ENCODE data around the gene EYA2.

EYA2 gene

DNA sequence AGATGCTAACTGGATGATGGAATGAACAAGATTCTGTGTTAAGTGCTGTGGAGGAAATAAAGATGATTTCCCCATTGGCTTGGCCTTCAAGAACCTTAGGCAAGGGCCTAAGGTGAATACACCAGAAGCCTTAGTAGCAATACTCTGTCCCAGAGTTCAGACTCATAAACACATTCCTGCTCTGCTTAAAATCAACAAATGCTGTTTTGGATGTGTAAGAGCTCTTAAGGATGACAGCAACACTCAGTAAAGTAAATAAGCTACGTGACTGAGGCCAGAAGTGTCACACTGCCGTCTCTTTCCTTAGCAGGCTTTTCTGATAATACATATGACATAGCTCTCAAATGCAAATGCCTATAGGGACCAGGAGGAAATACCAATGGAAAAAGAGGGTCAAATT, 90.6 kb downstream of the EYA2 start:
- no peak for DNase-seq
- intact Hi-C loops (cut with DNase I; ENCODE audit: low total_unique reads), result no loop called here
- H3K27ac ChIP-seq, result no peak overlapping the region
- H3K4me3 ChIP-seq, result no peak overlapping the region
- peaks cover 0 to 1% of the 10 kb centered on the region in 2 donors for H3K27me3 ChIP-seq
- H3K4me1 ChIP-seq, result peaks cover 0 to 10% (median 0%) of the 10 kb centered on the region in 4 donors
- no peaks in the 10 kb centered on the region for H3K36me3 ChIP-seq
- H3K9me3 ChIP-seq, result peaks cover 0 to 14% (median 5%) of the 10 kb centered on the region in 3 donors
- TF ChIP-seq, protein P1, sequence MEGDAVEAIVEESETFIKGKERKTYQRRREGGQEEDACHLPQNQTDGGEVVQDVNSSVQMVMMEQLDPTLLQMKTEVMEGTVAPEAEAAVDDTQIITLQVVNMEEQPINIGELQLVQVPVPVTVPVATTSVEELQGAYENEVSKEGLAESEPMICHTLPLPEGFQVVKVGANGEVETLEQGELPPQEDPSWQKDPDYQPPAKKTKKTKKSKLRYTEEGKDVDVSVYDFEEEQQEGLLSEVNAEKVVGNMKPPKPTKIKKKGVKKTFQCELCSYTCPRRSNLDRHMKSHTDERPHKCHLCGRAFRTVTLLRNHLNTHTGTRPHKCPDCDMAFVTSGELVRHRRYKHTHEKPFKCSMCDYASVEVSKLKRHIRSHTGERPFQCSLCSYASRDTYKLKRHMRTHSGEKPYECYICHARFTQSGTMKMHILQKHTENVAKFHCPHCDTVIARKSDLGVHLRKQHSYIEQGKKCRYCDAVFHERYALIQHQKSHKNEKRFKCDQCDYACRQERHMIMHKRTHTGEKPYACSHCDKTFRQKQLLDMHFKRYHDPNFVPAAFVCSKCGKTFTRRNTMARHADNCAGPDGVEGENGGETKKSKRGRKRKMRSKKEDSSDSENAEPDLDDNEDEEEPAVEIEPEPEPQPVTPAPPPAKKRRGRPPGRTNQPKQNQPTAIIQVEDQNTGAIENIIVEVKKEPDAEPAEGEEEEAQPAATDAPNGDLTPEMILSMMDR (IDR thresholded peaks at IDR 0.05), result no peak

DNA sequence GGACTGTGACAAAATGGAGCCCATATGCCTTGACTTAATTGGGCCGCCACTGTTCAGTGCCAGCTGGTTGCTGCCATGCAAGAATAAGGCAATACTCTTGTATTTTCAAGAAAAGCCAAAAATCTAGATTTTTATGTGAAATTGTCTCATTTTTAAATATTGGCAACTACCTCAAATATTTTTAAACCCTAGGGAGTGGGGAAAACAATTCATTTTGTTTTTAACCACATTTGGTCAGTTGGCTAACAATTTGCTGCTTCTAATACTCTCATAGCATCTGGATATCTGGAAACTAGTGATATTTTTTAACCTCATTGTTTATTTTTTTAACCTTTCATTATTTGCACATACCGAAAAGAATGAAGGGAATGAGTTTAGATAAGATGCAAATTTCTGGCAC, 91.0 kb downstream of the EYA2 start:
- Histone ChIP-seq H3K27me3 (no peaks in the 10 kb centered on the region), H3K36me3 (no peaks in the 10 kb centered on the region), H3K27ac (no peak overlapping the region), H3K9me3 (peaks cover 0 to 14% (median 5%) of the 10 kb centered on the region in 3 donors), H3K4me3 (no peak overlapping the region), H3K4me1 (peaks cover 0 to 10% (median 0%) of the 10 kb centered on the region in 4 donors)
- DNase-seq, result no peak
- intact Hi-C loops (cut with DNase I; ENCODE audit: low total_unique reads), result no loop called here
- TF ChIP-seq, protein P1 (IDR thresholded peaks at IDR 0.05), result no peak

DNA sequence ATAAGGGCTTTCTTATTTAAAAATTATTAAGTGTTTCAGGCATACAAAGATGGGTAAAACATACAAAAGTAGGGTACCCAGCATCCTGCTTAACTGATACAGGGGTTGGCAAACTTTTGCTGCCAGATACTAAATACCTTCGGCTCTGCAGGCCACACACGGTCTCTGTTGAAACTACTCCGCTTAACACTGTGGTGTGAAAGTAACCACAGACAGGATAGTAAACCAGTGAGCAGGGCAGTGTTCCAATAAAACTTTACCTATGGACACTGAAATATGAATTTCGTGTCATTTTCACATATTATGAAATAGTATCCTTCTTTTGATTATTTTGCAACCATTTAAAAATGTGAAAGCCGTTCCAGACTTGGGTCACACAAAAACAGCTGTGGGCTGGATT, 92.4 kb downstream of the EYA2 start:
- H3K4me3 ChIP-seq, result no peak overlapping the region
- H3K27ac ChIP-seq, result no peak overlapping the region
- TF ChIP-seq, protein P1 (IDR thresholded peaks at IDR 0.05), result no peak
- intact Hi-C loops (cut with DNase I; ENCODE audit: low total_unique reads), result no loop called here
- peaks cover 0 to 12% (median 5%) of the 10 kb centered on the region in 3 donors for H3K9me3 ChIP-seq
- no peaks in the 10 kb centered on the region for H3K36me3 ChIP-seq
- no peak for DNase-seq
- H3K4me1 ChIP-seq, result peaks cover 0 to 10% (median 0%) of the 10 kb centered on the region in 4 donors
- peaks cover 0 to 6% of the 10 kb centered on the region in 2 donors for H3K27me3 ChIP-seq

DNA sequence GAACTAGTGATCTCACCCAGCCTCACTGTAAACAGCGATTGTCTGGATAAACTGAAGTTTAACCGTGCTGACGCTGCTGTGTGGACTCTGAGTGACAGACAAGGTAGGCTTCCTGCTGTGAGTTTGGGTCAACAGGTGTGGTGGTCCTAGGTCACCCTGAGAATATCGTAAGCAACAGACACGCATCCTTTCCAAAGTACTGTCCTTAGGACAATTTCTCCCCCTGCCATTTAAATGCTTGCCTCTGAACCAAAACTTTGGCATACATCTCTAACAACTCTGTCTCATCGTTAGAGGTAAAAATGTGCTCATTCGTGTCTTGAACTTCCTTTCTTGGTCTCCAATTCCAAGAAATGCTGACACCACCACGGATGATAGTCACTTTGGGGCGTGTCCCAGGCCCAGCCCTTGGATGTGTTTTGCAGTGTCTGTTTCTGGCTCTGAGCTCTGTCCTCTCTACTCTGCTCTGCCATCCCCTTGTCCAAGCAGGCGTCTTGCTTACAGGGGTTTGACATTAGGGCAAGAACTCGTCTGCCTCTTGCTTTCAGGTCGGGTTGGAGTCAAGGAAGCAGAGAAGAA, 95.5 kb downstream of the EYA2 start:
- DNase-seq, result peak in 1 of 2 donors; percentile 42
- Histone ChIP-seq H3K9me3 (no peaks in the 10 kb centered on the region), H3K4me3 (no peak overlapping the region), H3K27ac (no peak overlapping the region), H3K4me1 (peaks cover 0 to 4% (median 0%) of the 10 kb centered on the region in 4 donors), H3K36me3 (no peaks in the 10 kb centered on the region), H3K27me3 (peaks cover 0 to 17% of the 10 kb centered on the region in 2 donors)
- TF ChIP-seq, protein P1 (IDR thresholded peaks at IDR 0.05), result no peak
- intact Hi-C loops (cut with DNase I; ENCODE audit: low total_unique reads), result no loop called here

DNA sequence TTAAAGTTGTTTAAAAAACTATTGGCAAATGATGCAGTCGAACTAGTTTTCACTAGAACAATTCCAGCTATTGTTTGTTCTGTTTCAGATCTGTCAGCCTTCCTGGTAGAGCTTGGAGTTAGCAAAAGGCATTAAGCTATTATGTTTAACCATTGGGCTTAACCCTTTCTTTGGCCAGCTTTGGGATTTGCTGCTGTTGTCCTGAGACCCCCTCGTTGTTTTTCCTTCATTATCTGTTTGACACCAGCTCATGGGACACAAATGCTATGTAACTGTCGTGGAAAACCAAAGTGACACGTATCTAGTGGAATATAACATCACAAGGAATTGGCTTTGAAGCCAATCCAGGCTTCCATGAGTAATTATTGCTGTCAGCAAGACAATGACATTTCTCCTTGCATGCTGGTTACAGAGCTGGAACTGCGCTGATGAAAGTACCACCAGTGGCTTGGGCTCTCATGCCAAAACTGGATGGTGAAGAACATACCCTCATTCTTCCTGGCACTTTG, 96.0 kb downstream of the EYA2 start:
- TF ChIP-seq, protein P1 (IDR thresholded peaks at IDR 0.05), result no peak
- intact Hi-C loops (cut with DNase I; ENCODE audit: low total_unique reads), result no loop called here
- H3K9me3 ChIP-seq, result no peaks in the 10 kb centered on the region
- H3K4me3 ChIP-seq, result no peak overlapping the region
- peaks cover 0 to 17% of the 10 kb centered on the region in 2 donors for H3K27me3 ChIP-seq
- no peak for DNase-seq
- H3K4me1 ChIP-seq, result no peaks in the 10 kb centered on the region
- no peak overlapping the region for H3K27ac ChIP-seq
- no peaks in the 10 kb centered on the region for H3K36me3 ChIP-seq

Measured in tibial artery (tissue), 4 donors.